Measurements from ENCODE around the gene TMEM98.
"Not testable (repeated sequence)": the region's sequence is repeated elsewhere in the genome, so short reads cannot be mapped to it uniquely, and the experiment has no call there.

Gene TMEM98

GRCh38 chr17:32915245-32915644 lies 12.7 kb upstream of the TMEM98 start:
- DNase-seq: no peak

GRCh38 chr17:32916134-32916533 lies 11.8 kb upstream of the TMEM98 start:
- DNase-seq: no peak

- DNase-seq: no peak
These were observed 10.9 kb upstream of the TMEM98 start for GRCh38 chr17:32917081-32917480.

GRCh38 chr17:32917842-32918241 lies 10.1 kb upstream of the TMEM98 start:
- DNase-seq: no peak

GRCh38 chr17:32919876-32920275 lies 8.1 kb upstream of the TMEM98 start:
- not testable (repeated sequence) for DNase-seq

- DNase-seq: no peak
These were observed 7.7 kb upstream of the TMEM98 start for GRCh38 chr17:32920293-32920692.

- DNase-seq: no peak
These were observed 6.9 kb upstream of the TMEM98 start for GRCh38 chr17:32921017-32921416.

GRCh38 chr17:32923905-32924304 lies 4.0 kb upstream of the TMEM98 start:
- DNase-seq: not testable (repeated sequence)

GRCh38 chr17:32926183-32926582 lies 1.8 kb upstream of the TMEM98 start:
- no peak for DNase-seq

- not testable (repeated sequence) for DNase-seq
These were observed 1.2 kb upstream of the TMEM98 start for GRCh38 chr17:32926789-32927188.

GRCh38 chr17:32927201-32927723 lies 691 bp upstream of the TMEM98 start:
- DNase-seq: no peak

- no peak for DNase-seq
These were observed 908 bp downstream of the TMEM98 start for GRCh38 chr17:32928586-32929535.

GRCh38 chr17:32929588-32929987 lies 1.6 kb downstream of the TMEM98 start:
- no peak for DNase-seq

GRCh38 chr17:32930512-32930911 lies 2.6 kb downstream of the TMEM98 start:
- DNase-seq: no peak

GRCh38 chr17:32931686-32932085 lies 3.7 kb downstream of the TMEM98 start:
- no peak for DNase-seq

GRCh38 chr17:32933881-32934280 lies 5.9 kb downstream of the TMEM98 start:
- no peak for DNase-seq

- DNase-seq: no peak
These were observed 7.8 kb downstream of the TMEM98 start for GRCh38 chr17:32935726-32936125.

- DNase-seq: no peak
These were observed 8.4 kb downstream of the TMEM98 start for GRCh38 chr17:32936186-32936893.

- peak; percentile 50 to 58 for DNase-seq
These were observed 9.0 kb downstream of the TMEM98 start for GRCh38 chr17:32936894-32937500.

- DNase-seq: no peak
These were observed 12.9 kb downstream of the TMEM98 start for GRCh38 chr17:32940706-32941390.

- no peak for DNase-seq
These were observed 13.6 kb downstream of the TMEM98 start for GRCh38 chr17:32941419-32942032.

- no peak for DNase-seq
These were observed 15.3 kb downstream of the TMEM98 start for GRCh38 chr17:32943206-32943605.
